Heart left ventricle (tissue), 16 donors: ENCODE results near the gene HSPBP1. TPM values are rescaled to one million over a fixed set of nuclear protein-coding genes. Genes with fewer than 3 reads are reported as not detected.

ENCODE experiments used
- ATAC-seq, 4 donors: fragments of 200-7000 bp; cut with Tn5 transposase; one replicate each; pipeline ENCODE4 v1.9.1; 2020 to 2022; ENCODE audit warnings: moderate library complexity in 4 of 4, mild to moderate bottlenecking in 3 of 4, moderate number of reproducible peaks in 1 of 4
- DNase-seq, 5 donors: peaks; one replicate each; pipeline ENCODE4 v3.0.0-alpha.2; 2020
- H3K27ac ChIP-seq, 12 donors: fragments of 200-600 bp; sonication (generic) in 4 of 12; one replicate each; pipeline versions ENCODE4 v1.5.0 to v1.8.0; 2016 to 2022; ENCODE audit warnings: mild to moderate bottlenecking in 2 of 12
- H3K27me3 ChIP-seq, 9 donors: fragments of 200-600 bp; sonication (generic) in 2 of 9; one replicate each; pipeline versions ENCODE4 v1.5.1 to v1.8.0; 2016 to 2022; ENCODE audit warnings: mild to moderate bottlenecking in 3 of 9
- H3K36me3 ChIP-seq, 9 donors: fragments of 200-600 bp; sonication (generic) in 2 of 9; one replicate each; pipeline versions ENCODE4 v1.5.0 to v1.8.0; 2018 to 2022; ENCODE audit warnings: mild to moderate bottlenecking in 2 of 9
- H3K4me1 ChIP-seq, 12 donors: fragments of 200-600 bp; sonication (generic) in 4 of 12; one replicate each; pipeline versions ENCODE4 v1.5.0 to v1.8.0; 2016 to 2022; ENCODE audit warnings: mild to moderate bottlenecking in 3 of 12
- H3K4me3 ChIP-seq, 12 donors: fragments of 200-600 bp; sonication (generic) in 4 of 12; one replicate each; pipeline versions ENCODE4 v1.5.0 to v1.8.0; 2017 to 2022; ENCODE audit warnings: mild to moderate bottlenecking in 9 of 12, moderate library complexity in 4 of 12
- H3K9me3 ChIP-seq, 12 donors: fragments of 200-600 bp; sonication (generic) in 4 of 12; one replicate each; pipeline versions ENCODE4 v1.5.0 to v1.8.0; 2016 to 2022; ENCODE audit warnings: mild to moderate bottlenecking in 1 of 12
- POLR2A ChIP-seq, 2 donors: fragments of 450-650 bp; IDR thresholded peaks; one replicate each; pipeline ENCODE4 v1.6.1; 2017; ENCODE audit warnings: antibody characterized with exemption in 2 of 2, mild to moderate bottlenecking in 2 of 2, moderate library complexity in 2 of 2
- WGBS, 4 donors: extraction: QIAGEN DNeasy Blood & Tissue Kit in 2 of 4; methylation state at CpG; one replicate each; pipeline versions ENCODE4 v1.1.5 to v1.1.7; 2013 to 2018; 5-methylcytosine and 5-hydroxymethylcytosine counted together
- intact Hi-C, 10 donors: fragments of 100-400 bp; cut with DNase I; formaldehyde crosslinking; loops; one replicate each; pipeline versions ENCODE4 v1.11.1 to v1.14.2; 2022
- polyA plus RNA-seq, 2 donors: library from polyadenylated mRNA; stranded (reverse); fragments of 200-250 nt; gene quantifications; one replicate each; pipeline ENCODE4 v1.2.3, GENCODE V29; 2013
- total RNA-seq, 9 donors: library from RNA; depleted of rRNA in 2 of 9; stranded (reverse); fragments of >200 nt in 2 of 9; fragmentation: NEBNext Ultra II Directional in 3 of 9; extraction: Animal tissue kit (Norgen Biotek cat#: 25700) in 3 of 9; gene quantifications; one replicate each; pipeline versions ENCODE4 v1.1.0 to v1.2.4, GENCODE V29; 2016 to 2023
- TF ChIP-seq, protein P1 (sequence below), 12 donors: fragments of 200-600 bp; sonication (generic) in 4 of 12; IDR thresholded peaks; one replicate each; pipeline versions ENCODE4 v1.5.0 to v1.8.0; 2018 to 2022; ENCODE audit warnings: antibody characterized with exemption in 12 of 12, mild to moderate bottlenecking in 5 of 12
- donor health status: ischemic (EF 13 %, LVEDD 7.1; RV severe dilation, severe dysfunction).
- donor health status: healthy with polysubstance abuse.
- donor health status: DM: no; HTN: yes; CAD: no.
- donor health status: DM: no; HTN: no; CAD: no.
- donor health status: ischemic (EF 25% LVEDD 6.9; RV normal size, moderate dysfunction).
- donor health status: ischemic (EF 25% LVEDD 5.7; RV mildly dilated, moderate dysfunction).
- donor health status: healthy.
- donor health status: DM: yes; HTN: yes; CAD: no.
- donor health status: ischemic (EF 35%, LVEDD 5.7; RV mildly dilated, moderate dysfunction).
- donor health status: nonischemic (EF 11% LVEDD 7.7; RV severe dilation, severe dysfunction).
- donor health status: DM: yes; HTN: yes; CAD: no.
- donor health status: PGD.
- donor health status: ischemic (EF 29% LVEDD 5.4; RV normal size, mild dysfunction).
- donor health status: nonischemic (EF 23%, LVEDD 6.1; RV moderate dilation, normal function).

HSPBP1 gene
- total and polyA plus RNA-seq, 11 donors = 25.7 to 76.0 (median 32.9) TPM

DNA sequence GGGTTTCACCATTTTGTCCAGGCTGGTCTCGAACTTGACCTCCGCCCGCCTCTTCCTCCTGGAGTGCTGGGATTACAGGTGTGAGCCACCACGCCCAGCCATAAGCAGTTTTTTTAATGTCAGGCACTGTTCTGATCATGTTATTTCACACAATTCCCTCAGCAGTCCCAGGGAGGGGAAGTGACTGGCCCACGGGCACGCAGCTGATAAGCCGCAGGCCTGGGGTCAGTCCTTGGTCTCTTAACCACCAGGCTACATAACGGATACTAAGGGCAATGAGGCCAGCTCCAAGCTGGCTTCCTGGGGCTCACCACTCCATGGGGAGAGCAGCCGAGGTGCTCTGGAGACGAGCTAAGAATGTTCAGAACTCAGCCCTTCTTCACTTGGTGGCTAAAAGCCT is 17.4 kb upstream of the HSPBP1 start:
- ATAC-seq (no peak), DNase-seq (no peak)
- Histone ChIP-seq H3K36me3 (peaks cover 0 to 22% (median 5%) of the 10 kb centered on the region in 9 donors), H3K4me1 (peaks cover 0 to 10% (median 4%) of the 10 kb centered on the region in 12 donors), H3K9me3 (no peaks in the 10 kb centered on the region), H3K27me3 (no peaks in the 10 kb centered on the region), H3K4me3 (no peak overlapping the region), H3K27ac (no peak overlapping the region)
- intact Hi-C loops = no loop called here
- 92 to 95% (median 93%) methylated on average over 9 to 10 of the region's 10 CpGs for WGBS, 4 donors
- no peak for TF ChIP-seq POLR2A (IDR thresholded peaks at IDR 0.05)
- TF ChIP-seq, protein P1, sequence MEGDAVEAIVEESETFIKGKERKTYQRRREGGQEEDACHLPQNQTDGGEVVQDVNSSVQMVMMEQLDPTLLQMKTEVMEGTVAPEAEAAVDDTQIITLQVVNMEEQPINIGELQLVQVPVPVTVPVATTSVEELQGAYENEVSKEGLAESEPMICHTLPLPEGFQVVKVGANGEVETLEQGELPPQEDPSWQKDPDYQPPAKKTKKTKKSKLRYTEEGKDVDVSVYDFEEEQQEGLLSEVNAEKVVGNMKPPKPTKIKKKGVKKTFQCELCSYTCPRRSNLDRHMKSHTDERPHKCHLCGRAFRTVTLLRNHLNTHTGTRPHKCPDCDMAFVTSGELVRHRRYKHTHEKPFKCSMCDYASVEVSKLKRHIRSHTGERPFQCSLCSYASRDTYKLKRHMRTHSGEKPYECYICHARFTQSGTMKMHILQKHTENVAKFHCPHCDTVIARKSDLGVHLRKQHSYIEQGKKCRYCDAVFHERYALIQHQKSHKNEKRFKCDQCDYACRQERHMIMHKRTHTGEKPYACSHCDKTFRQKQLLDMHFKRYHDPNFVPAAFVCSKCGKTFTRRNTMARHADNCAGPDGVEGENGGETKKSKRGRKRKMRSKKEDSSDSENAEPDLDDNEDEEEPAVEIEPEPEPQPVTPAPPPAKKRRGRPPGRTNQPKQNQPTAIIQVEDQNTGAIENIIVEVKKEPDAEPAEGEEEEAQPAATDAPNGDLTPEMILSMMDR (IDR thresholded peaks at IDR 0.05) = no peak

DNA sequence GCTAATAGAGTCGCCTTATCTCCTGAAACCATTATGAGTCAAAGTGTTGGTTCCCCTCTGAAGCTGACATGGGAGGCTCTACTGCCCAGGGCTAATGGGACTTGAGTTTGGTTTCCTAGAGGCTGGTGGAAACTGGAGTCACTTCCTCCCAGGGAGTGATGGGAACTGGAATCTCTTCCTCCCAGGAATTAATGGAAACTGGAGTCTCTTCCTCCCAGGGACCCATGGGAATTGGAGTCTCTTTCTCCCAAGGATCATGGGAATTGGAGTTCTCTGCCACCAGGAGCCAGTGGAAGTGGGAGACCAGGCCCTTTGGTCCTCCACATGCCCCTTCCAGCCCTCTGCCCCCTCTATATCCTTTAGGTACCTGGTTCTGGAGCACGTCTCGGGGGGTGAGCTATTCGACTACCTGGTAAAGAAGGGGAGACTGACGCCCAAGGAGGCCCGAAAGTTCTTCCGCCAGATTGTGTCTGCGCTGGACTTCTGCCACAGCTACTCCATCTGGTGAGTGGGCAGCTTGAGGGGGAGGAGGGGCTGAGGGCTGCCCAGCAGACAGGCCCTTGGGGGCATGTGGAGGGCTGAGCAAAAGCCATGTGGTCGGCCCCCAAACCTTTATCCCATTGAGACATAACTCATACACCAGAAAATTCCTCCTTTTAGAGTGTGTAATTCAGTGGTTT is 9.3 kb upstream of the HSPBP1 start:
- H3K9me3 ChIP-seq = no peaks in the 10 kb centered on the region
- H3K4me1 ChIP-seq = peaks cover 0 to 16% (median 0%) of the 10 kb centered on the region in 12 donors
- H3K36me3 ChIP-seq = peaks cover 0 to 11% (median 0%) of the 10 kb centered on the region in 9 donors
- ATAC-seq (no peak), DNase-seq (no peak)
- no peak overlapping the region for H3K27ac ChIP-seq
- WGBS, 4 donors = 94 to 98% (median 95%) methylated on average over 9 of the region's 9 CpGs
- H3K4me3 ChIP-seq = no peak overlapping the region
- intact Hi-C loops = loop anchor here in 1 of 10 donors (10.0 kb wide), 1 partner anchor 316 kb away; the partner anchor contains the start of genes ZNF524 and ZNF865
- TF ChIP-seq, protein P1 (IDR thresholded peaks at IDR 0.05) = no peak
- TF ChIP-seq POLR2A (IDR thresholded peaks at IDR 0.05) = no peak
- H3K27me3 ChIP-seq = no peaks in the 10 kb centered on the region

DNA sequence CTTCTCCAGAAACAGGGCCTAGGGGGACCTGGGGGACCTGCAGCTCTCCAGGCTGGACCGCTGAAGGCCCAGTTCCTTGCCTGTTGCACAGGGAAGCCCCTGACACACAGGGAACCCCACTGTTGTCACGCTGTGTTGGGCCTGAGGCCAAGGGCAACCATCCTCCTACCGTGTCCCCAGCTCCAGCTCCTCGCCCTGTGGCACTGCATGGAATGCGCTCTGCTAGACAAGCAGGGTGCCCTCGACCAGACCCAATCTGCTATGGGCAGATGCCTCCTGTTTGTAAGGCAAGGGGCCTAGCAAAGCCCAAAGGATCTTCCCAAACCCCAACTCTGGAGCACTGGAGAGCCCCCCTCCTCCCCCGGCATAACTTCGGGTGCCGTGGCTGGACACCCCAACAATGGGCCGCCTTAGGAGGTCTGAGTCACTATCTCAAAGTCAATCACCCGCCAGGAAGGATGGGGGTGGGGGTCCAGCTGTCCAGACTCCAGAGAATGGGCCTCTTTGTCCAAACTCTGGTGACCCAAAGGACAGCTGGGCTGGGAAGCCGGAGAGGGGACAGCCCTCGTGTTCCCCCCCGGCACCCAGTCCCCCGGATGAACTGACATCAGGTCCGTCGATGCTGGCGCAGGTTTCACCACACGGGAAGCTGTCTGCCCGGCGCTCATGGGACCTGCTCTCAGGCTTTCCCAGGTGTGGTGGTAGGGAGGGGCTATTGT is 7.6 kb upstream of the HSPBP1 start:
- TF ChIP-seq, protein P1 (IDR thresholded peaks at IDR 0.05) = no peak
- no peak for TF ChIP-seq POLR2A (IDR thresholded peaks at IDR 0.05)
- DNase-seq = no peak
- Histone ChIP-seq H3K4me3 (no peak overlapping the region), H3K4me1 (peaks cover 0 to 24% (median 0%) of the 10 kb centered on the region in 12 donors), H3K27ac (peak overlapping the region in 1 of 12 donors; percentile 11), H3K9me3 (no peaks in the 10 kb centered on the region), H3K27me3 (no peaks in the 10 kb centered on the region), H3K36me3 (peaks cover 0 to 7% (median 0%) of the 10 kb centered on the region in 9 donors)
- intact Hi-C loops = loop anchor here in 1 of 10 donors (10.0 kb wide), 1 partner anchor 317 kb away; the partner anchor contains the start of genes ZNF524 and ZNF865
- no peak for ATAC-seq
- WGBS, 4 donors = 88 to 98% (median 92%) methylated on average over 6 to 21 of the region's 21 CpGs
